Uterus (tissue), 4 donors: ENCODE measurements around the gene P2RX3. TPM values are rescaled to one million over a fixed set of nuclear protein-coding genes. Genes with fewer than 3 reads are reported as not detected.
"Not testable (repeated sequence)": the region's sequence is repeated elsewhere in the genome, so short reads cannot be mapped to it uniquely, and the experiment has no call there.

ENCODE experiments used
- DNase-seq, 2 donors: peaks; one replicate each; pipeline ENCODE4 v3.0.0-alpha.2; 2019 to 2020
- H3K27ac ChIP-seq, 2 donors: fragments of 200-600 bp; sonication (generic); 1 replicate in 1 of 2; 2 replicates in 1 of 2; pipeline ENCODE4 v1.5.1; 2016 to 2018
- H3K27me3 ChIP-seq, 2 donors: fragments of 200-600 bp; sonication (generic); one replicate each; pipeline ENCODE4 v1.5.1; 2018 to 2019; ENCODE audit warnings: control low read depth in 1 of 2
- H3K36me3 ChIP-seq, 2 donors: fragments of 200-600 bp; sonication (generic); one replicate each; pipeline ENCODE4 v1.5.1; 2019; ENCODE audit warnings: control low read depth in 1 of 2
- H3K4me1 ChIP-seq, 2 donors: fragments of 200-600 bp; sonication (generic); one replicate each; pipeline ENCODE4 v1.5.1; 2018 to 2019; ENCODE audit warnings: control low read depth in 1 of 2
- H3K4me3 ChIP-seq, 2 donors: fragments of 200-600 bp; sonication (generic); 1 replicate in 1 of 2; 2 replicates in 1 of 2; pipeline ENCODE4 v1.5.1; 2018 to 2019; ENCODE audit warnings: mild to moderate bottlenecking in 1 of 2
- H3K9me3 ChIP-seq, 2 donors: fragments of 200-600 bp; sonication (generic); one replicate each; pipeline ENCODE4 v1.5.1; 2019; ENCODE audit warnings: control low read depth in 1 of 2
- CTCF ChIP-seq, 4 experiments: fragments of 200-600 bp in 2 of 4; fragments of 450-650 bp in 2 of 4; sonication (generic) in 2 of 4; IDR thresholded peaks; one replicate each; pipeline ENCODE4 v1.5.1; 2016 to 2019; ENCODE audit warnings: antibody characterized with exemption in 4 of 4, mild to moderate bottlenecking in 2 of 4, moderate library complexity in 1 of 4
- POLR2A ChIP-seq, 2 donors: fragments of 450-650 bp; IDR thresholded peaks; one replicate each; pipeline ENCODE4 v1.6.1; 2016; ENCODE audit warnings: antibody characterized with exemption in 2 of 2, mild to moderate bottlenecking in 1 of 2, moderate library complexity in 1 of 2
- intact Hi-C: fragments of 100-400 bp; cut with DNase I; formaldehyde crosslinking; loops from one replicate; pipeline ENCODE4 v1.15.1; 2023; ENCODE audit warnings: low total_unique reads
- total RNA-seq, 4 donors: library from RNA; depleted of rRNA in 3 of 4; stranded (reverse); fragments of >200 nt in 3 of 4; gene quantifications; one replicate each; pipeline versions ENCODE4 v1.1.0 to v1.2.4, GENCODE V29; 2014 to 2023
- donor health status: DM: yes; HTN: yes; CAD: no.

The P2RX3 gene
- under 1 TPM in 1 of 4 donors, not detected in 3; 0.69 TPM for total RNA-seq

GRCh38 chr11:57338142-57338541, at the start of gene P2RX3:
Gene P2RX3 (plus strand): TSS chr11:57338352. CDS start chr11:57338551, 199 bp downstream.
- no peak for TF ChIP-seq CTCF (IDR thresholded peaks at IDR 0.05)
- no peak for TF ChIP-seq POLR2A (IDR thresholded peaks at IDR 0.05)
- no peak for DNase-seq
- H3K4me3 ChIP-seq = no peak within 1 kb of the TSS
- no peaks in the 10 kb centered on the region for H3K4me1 ChIP-seq
- no peak within 1 kb of the TSS for H3K27ac ChIP-seq
- intact Hi-C loops = no loop called here
- no peaks in the 10 kb centered on the region for H3K27me3 ChIP-seq
- H3K36me3 ChIP-seq = no peaks in the 10 kb centered on the region
- no peaks in the 10 kb centered on the region for H3K9me3 ChIP-seq

- no peak for DNase-seq
- Histone ChIP-seq H3K27ac (peak overlapping the region; percentile 33 to 51), H3K36me3 (no peaks in the 10 kb centered on the region), H3K4me3 (no peak overlapping the region), H3K9me3 (no peaks in the 10 kb centered on the region), H3K27me3 (no peaks in the 10 kb centered on the region), H3K4me1 (no peaks in the 10 kb centered on the region)
- TF ChIP-seq CTCF (IDR thresholded peaks at IDR 0.05) (no peak), POLR2A (IDR thresholded peaks at IDR 0.05) (no peak)
- intact Hi-C loops = no loop called here
These were observed 49.2 kb upstream of the P2RX3 start for GRCh38 chr11:57288771-57289579.

GRCh38 chr11:57290288-57290687, 47.9 kb upstream of the P2RX3 start:
- intact Hi-C loops = no loop called here

GRCh38 chr11:57294225-57295131, 43.7 kb upstream of the P2RX3 start:
- Histone ChIP-seq H3K4me1 (no peaks in the 10 kb centered on the region), H3K27me3 (no peaks in the 10 kb centered on the region), H3K4me3 (no peak overlapping the region), H3K9me3 (peaks cover 0 to 5% of the 10 kb centered on the region in 2 donors), H3K27ac (no peak overlapping the region), H3K36me3 (no peaks in the 10 kb centered on the region)
- TF ChIP-seq POLR2A (IDR thresholded peaks at IDR 0.05) (no peak), CTCF (IDR thresholded peaks at IDR 0.05) (no peak)
- intact Hi-C loops = no loop called here
- no peak for DNase-seq

More at GRCh38 chr11:57290288-57290687, 47.9 kb upstream of the P2RX3 start:
- H3K36me3 ChIP-seq = no peaks in the 10 kb centered on the region
- no peak overlapping the region for H3K27ac ChIP-seq
- no peak for DNase-seq
- no peaks in the 10 kb centered on the region for H3K9me3 ChIP-seq
- TF ChIP-seq CTCF (IDR thresholded peaks at IDR 0.05) = no peak
- no peak for TF ChIP-seq POLR2A (IDR thresholded peaks at IDR 0.05)
- no peaks in the 10 kb centered on the region for H3K27me3 ChIP-seq
- H3K4me1 ChIP-seq = no peaks in the 10 kb centered on the region
- no peak overlapping the region for H3K4me3 ChIP-seq

GRCh38 chr11:57296205-57296604, 41.9 kb upstream of the P2RX3 start:
- DNase-seq, H3K27me3 ChIP-seq, H3K9me3 ChIP-seq, intact Hi-C loops, H3K36me3 ChIP-seq, H3K4me1 ChIP-seq, H3K27ac ChIP-seq, H3K4me3 ChIP-seq: not testable (repeated sequence)
